ENCODE results near the gene NFS1. TPM values are rescaled to one million over a fixed set of nuclear protein-coding genes. Genes with fewer than 3 reads are reported as not detected.

NFS1 gene
- total and polyA plus RNA-seq, 2 of the 4 experiments (the other 2 are of a cell fraction): 16.5 to 35.6 TPM

GRCh38 chr20:35737865-35738333 lies 38.7 kb upstream of the NFS1 start:
- H3K79me1 ChIP-seq (ENCODE audit: low read depth in 1 of 2, low read length in 2 of 2): peaks cover 0 to 24% of the 10 kb centered on the region in 2 experiments; a peak in 2 of 4 replicates
- H4K5ac ChIP-seq (ENCODE audit: low read depth, low read length): no peak overlapping the region
- no peak overlapping the region for H4K8ac ChIP-seq (ENCODE audit: low read depth in 2 of 2, low read length in 2 of 2)
- no peak overlapping the region for H2BK15ac ChIP-seq (ENCODE audit: low read depth, low read length)
- H3K9me3 ChIP-seq (ENCODE audit: control insufficient read depth, insufficient read depth, low read length): no peaks in the 10 kb centered on the region
- intact Hi-C loops (cut with micrococcal nuclease): no loop called here
- DNase-seq (no peak), ATAC-seq (ENCODE audit: low read depth) (no peak)
- ChIA-PET POLR2A (ENCODE audit: unreplicated experiment) (interaction anchor here (0.6 kb wide), 1 partner anchor 200 kb away, joined by 6 read pairs; no protein-coding TSS in a partner anchor), CTCF (no interaction called here)
- no peak overlapping the region for H3K4ac ChIP-seq (ENCODE audit: low read depth, low read length)
- no peak overlapping the region for H4K91ac ChIP-seq (ENCODE audit: insufficient read depth, low read depth, low read length)
- H2BK120ac ChIP-seq (ENCODE audit: low read depth, low read length): no peak overlapping the region
- dilution Hi-C loops (cut with HindIII; ENCODE audit: low sequenced_read_pairs, unreplicated experiment): no loop called here
- peaks cover 6% of the 10 kb centered on the region for H3K4me1 ChIP-seq (ENCODE audit: control insufficient read depth, insufficient read depth, low read length)
- WGBS, 2 experiments (ENCODE audit: extremely low coverage in 2 of 2, insufficient read length in 1 of 2): no CpG with 5 or more reads among the region's 15 CpGs
- no peak overlapping the region for H3K18ac ChIP-seq (ENCODE audit: low read depth, low read length)
- no peak overlapping the region for H3K27ac ChIP-seq (ENCODE audit: insufficient read depth, low read length)
- peaks cover 3% of the 10 kb centered on the region for H3K9me1 ChIP-seq (ENCODE audit: insufficient read depth, low read length)
- H2BK5ac ChIP-seq (ENCODE audit: low read depth, low read length, poor library complexity, severe bottlenecking): no peak overlapping the region
- no peak overlapping the region for H2AK5ac ChIP-seq (ENCODE audit: low read depth, low read length)
- no peak overlapping the region for H2AFZ ChIP-seq (replicated peaks; ENCODE audit: low read length, poor library complexity)
- H2AK9ac ChIP-seq (replicated peaks; ENCODE audit: low read depth, low read length, poor library complexity): no peak overlapping the region
- no peak overlapping the region for H3K14ac ChIP-seq (replicated peaks; ENCODE audit: low read depth, low read length)
- no peak overlapping the region for H3K4me3 ChIP-seq (ENCODE audit: insufficient read depth, low read depth, low read length)
- no peak overlapping the region for H2BK20ac ChIP-seq (ENCODE audit: low read depth, low read length)
- no peak overlapping the region for H3K9ac ChIP-seq (ENCODE audit: low read depth, low read length)
- H3K4me2 ChIP-seq (ENCODE audit: low read depth, low read length): no peak overlapping the region
- TF ChIP-seq RAD21 (IDR thresholded peaks at IDR 0.05; ENCODE audit: low read length) (no peak), FOS (IDR thresholded peaks at IDR 0.05; ENCODE audit: low read depth, low read length) (no peak), CTCF (conservative IDR thresholded peaks at IDR 0.05; ENCODE audit: low read depth, low read length) (no peak), RFX5 (IDR thresholded peaks at IDR 0.05; ENCODE audit: low read depth, low read length) (no peak), MAZ (IDR thresholded peaks at IDR 0.05; ENCODE audit: borderline replicate concordance, low read depth, low read length) (no peak), POLR2A (IDR thresholded peaks at IDR 0.05; ENCODE audit: low read depth, low read length) (no peak), BHLHE40 (IDR thresholded peaks at IDR 0.05; ENCODE audit: low read depth, low read length) (no peak), MAFK (IDR thresholded peaks at IDR 0.05; ENCODE audit: low read depth, low read length) (no peak), NFE2L2 (IDR thresholded peaks at IDR 0.05; ENCODE audit: low read depth, low read length) (no peak), MXI1 (IDR thresholded peaks at IDR 0.05; ENCODE audit: borderline replicate concordance, low read depth, low read length) (no peak), RCOR1 (IDR thresholded peaks at IDR 0.05; ENCODE audit: insufficient replicate concordance, low read length) (no peak), SMC3 (IDR thresholded peaks at IDR 0.05; ENCODE audit: low read depth, low read length) (no peak), ELK1 (IDR thresholded peaks at IDR 0.05; ENCODE audit: borderline replicate concordance, low read depth, low read length) (no peak), CEBPB (IDR thresholded peaks at IDR 0.05; ENCODE audit: low read depth, low read length) (no peak), CHD1 (IDR thresholded peaks at IDR 0.05; ENCODE audit: low read depth, low read length) (no peak)
- TF ChIP-seq, protein P1, sequence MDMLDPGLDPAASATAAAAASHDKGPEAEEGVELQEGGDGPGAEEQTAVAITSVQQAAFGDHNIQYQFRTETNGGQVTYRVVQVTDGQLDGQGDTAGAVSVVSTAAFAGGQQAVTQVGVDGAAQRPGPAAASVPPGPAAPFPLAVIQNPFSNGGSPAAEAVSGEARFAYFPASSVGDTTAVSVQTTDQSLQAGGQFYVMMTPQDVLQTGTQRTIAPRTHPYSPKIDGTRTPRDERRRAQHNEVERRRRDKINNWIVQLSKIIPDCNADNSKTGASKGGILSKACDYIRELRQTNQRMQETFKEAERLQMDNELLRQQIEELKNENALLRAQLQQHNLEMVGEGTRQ (IDR thresholded peaks at IDR 0.05; ENCODE audit: low read depth, low read length): no peak
- peaks cover 51% of the 10 kb centered on the region for H3K36me3 ChIP-seq (ENCODE audit: control insufficient read depth, insufficient read depth, low read length)
- in situ Hi-C loops (cut with MboI; ENCODE audit: low sequenced_read_pairs): no loop called here
- H3K23ac ChIP-seq (ENCODE audit: low read depth, low read length): no peak overlapping the region
- peaks cover 85% of the 10 kb centered on the region for H4K20me1 ChIP-seq (ENCODE audit: insufficient read depth, low read length)
- BruUV-seq (replicated peaks): no TSS peak
- H3K27me3 ChIP-seq (ENCODE audit: control insufficient read depth, insufficient read depth, low read length): no peaks in the 10 kb centered on the region
- H3K56ac ChIP-seq (ENCODE audit: extremely low read depth, insufficient read depth, low read length): no peak overlapping the region
